Activated effector memory CD4-positive, alpha-beta T cell treated with anti-CD3 and anti-CD28 coated beads, Interleukin-2, amount 50 U/mL, for 16 hours (primary cell): ENCODE results near the gene TRIM56.
"Not testable (repeated sequence)": the region's sequence is repeated elsewhere in the genome, so short reads cannot be mapped to it uniquely, and the experiment has no call there.

Experiments used
- DNase-seq: peaks from one replicate; pipeline ENCODE4 v3.0.0-alpha.2; 2020

Gene TRIM56

GRCh38 chr7:101114492-101114891 lies 29.2 kb downstream of the TRIM56 start:
- no peak for DNase-seq

- DNase-seq, result no peak
Measured at GRCh38 chr7:101115215-101115614, 29.9 kb downstream of the TRIM56 start.

GRCh38 chr7:101116898-101117297 lies 31.6 kb downstream of the TRIM56 start:
- DNase-seq, result no peak

- no peak for DNase-seq
Measured at GRCh38 chr7:101118856-101119255, 33.6 kb downstream of the TRIM56 start.

- no peak for DNase-seq
Measured at GRCh38 chr7:101119876-101120275, 34.6 kb downstream of the TRIM56 start.

GRCh38 chr7:101120315-101120714 lies 35.0 kb downstream of the TRIM56 start:
- DNase-seq, result no peak

- DNase-seq, result not testable (repeated sequence)
Measured at GRCh38 chr7:101121631-101121990, 36.3 kb downstream of the TRIM56 start.

- no peak for DNase-seq
Measured at GRCh38 chr7:101121991-101122932, 37.0 kb downstream of the TRIM56 start.

- no peak for DNase-seq
Measured at GRCh38 chr7:101122933-101123702, 37.8 kb downstream of the TRIM56 start.

- DNase-seq, result no peak
Measured at GRCh38 chr7:101123703-101124068, 38.4 kb downstream of the TRIM56 start.

GRCh38 chr7:101124376-101125056 lies 39.2 kb downstream of the TRIM56 start:
- no peak for DNase-seq

GRCh38 chr7:101125989-101126650 lies 40.8 kb downstream of the TRIM56 start:
- DNase-seq, result no peak

- peak; percentile 75 for DNase-seq
Measured at GRCh38 chr7:101126651-101127459, 41.6 kb downstream of the TRIM56 start, which contains the start of gene SERPINE1. Gene SERPINE1 (plus strand): TSS chr7:101127104. CDS start chr7:101128394, 1,290 bp downstream.

GRCh38 chr7:101127460-101128039 lies 42.3 kb downstream of the TRIM56 start:
- no peak for DNase-seq

GRCh38 chr7:101128040-101128834 lies 43.0 kb downstream of the TRIM56 start:
- no peak for DNase-seq

GRCh38 chr7:101129603-101130117 lies 44.4 kb downstream of the TRIM56 start:
- no peak for DNase-seq

GRCh38 chr7:101132626-101133600 lies 47.6 kb downstream of the TRIM56 start:
- not testable (repeated sequence) for DNase-seq

- DNase-seq, result no peak
Measured at GRCh38 chr7:101133621-101134398, 48.5 kb downstream of the TRIM56 start.
